ENCODE data around the gene GRIN2C.
"Not testable (repeated sequence)": the region's sequence is repeated elsewhere in the genome, so short reads cannot be mapped to it uniquely, and the experiment has no call there.

GRIN2C gene

DNA sequence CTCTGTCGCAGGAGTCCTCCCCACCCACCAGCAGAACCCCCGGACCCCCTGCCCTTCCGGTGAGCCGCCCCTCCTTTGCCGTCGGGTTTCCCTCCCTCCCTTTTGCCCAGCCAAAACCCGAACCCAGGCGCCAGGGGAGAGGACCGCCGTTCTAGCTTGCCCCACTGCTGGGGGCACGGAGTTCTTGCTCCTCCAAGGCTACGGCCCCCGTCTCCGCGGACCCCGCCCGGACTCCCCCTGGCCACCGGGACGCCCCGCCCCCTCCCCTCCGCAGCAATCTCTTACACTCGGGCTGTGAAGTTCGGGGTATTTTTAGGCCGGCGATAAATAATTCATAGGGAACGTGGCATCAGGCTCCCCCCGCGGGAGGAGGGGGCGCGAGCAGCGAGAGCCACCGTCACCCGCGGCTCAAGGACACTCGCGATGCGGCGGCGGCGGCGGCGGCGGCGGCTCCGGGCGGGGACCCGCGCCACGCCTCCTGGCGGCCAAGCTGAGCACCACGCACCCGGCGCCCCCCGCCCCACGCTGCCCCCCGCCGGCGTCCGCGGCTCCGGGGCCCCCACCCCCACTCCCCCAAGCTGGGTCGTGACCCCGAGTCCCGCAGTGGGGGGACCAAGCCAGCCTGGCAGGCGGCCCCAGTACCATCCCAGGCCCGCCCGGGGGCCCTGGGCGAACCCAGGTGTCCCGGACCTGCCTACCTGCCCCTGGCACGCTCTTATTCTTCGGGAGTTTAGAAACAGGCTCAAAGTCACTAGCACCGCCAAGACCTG is at the start of gene GRIN2C:
GRIN2C (minus strand) TSS at position 427 of the 770 bp plus-strand sequence. CDS start 4,793 bp downstream, outside the sequence.
- DNase-seq (ENCODE audit: low read depth in 3 of 3, low spot score in 1 of 3): no peak

DNA sequence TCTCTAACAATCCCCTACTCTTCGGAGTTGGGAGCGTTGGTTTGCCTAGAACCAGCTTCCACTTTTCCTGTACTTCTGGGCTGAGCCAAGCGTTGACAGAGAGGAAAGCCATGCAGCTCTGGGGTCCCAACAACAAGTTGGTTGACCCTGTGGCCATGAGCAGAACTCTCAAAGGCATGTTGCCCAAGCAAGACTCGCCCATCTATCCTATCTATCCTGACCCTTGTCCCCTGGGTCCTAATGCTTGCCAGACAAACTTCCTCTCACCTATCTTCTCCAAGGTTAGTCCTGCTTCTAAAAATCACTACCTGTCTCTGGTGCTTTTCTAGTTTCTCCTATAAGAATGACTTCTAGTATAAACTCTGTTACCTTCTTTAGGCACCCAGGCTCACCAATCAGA is 49.4 kb upstream of the GRIN2C start:
- DNase-seq (ENCODE audit: low read depth in 3 of 3, low spot score in 1 of 3): not testable (repeated sequence)

DNA sequence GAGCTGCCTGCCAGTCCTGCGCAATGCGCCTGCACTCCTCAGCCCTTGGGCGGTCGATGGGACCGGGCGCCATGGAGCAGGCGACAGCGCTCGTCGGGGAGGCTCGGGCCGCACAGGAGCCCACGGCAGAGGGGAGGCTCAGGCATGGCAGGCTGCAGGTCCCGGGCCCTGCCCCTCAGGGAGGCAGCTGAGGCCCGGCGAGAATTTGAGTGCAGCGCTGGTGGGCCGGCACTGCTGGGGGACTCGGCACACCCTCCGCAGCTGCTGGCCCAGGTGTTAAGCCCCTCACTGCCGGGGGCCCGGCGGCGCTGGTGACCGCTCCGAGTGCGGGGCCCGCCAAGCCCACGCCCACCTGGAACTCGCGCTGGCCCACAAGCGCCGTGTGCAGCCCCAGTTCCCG is 47.3 kb upstream of the GRIN2C start:
- no peak for DNase-seq (ENCODE audit: low read depth in 3 of 3, low spot score in 1 of 3)

DNA sequence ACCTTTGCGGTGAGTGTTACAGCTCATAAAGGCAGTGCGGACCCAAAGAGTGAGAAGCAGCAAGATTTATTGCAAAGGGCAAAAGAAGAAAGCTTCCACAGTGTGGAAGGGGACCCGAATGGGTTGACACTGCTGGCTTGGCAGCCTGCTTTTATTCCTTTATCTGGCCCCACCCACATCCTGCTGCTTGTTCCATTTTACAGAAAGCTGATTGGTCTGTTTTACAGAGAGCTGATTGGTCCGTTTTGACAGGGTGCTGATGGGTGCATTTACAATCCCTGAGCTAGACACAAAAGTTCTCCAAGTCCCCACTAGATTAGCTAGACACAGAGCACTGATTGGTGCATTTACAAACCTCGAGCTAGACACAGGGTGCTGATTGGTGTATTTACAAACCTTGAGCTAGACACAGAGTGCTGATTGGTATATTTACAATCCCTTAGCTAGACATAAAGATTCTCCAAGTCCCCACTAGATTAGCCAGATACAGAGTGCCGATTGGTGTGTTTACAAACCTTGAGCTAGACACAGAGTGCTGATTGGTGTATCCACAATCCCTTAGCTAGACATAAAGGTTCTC is 46.6 kb upstream of the GRIN2C start:
- DNase-seq (ENCODE audit: low read depth in 3 of 3, low spot score in 1 of 3): not testable (repeated sequence)

DNA sequence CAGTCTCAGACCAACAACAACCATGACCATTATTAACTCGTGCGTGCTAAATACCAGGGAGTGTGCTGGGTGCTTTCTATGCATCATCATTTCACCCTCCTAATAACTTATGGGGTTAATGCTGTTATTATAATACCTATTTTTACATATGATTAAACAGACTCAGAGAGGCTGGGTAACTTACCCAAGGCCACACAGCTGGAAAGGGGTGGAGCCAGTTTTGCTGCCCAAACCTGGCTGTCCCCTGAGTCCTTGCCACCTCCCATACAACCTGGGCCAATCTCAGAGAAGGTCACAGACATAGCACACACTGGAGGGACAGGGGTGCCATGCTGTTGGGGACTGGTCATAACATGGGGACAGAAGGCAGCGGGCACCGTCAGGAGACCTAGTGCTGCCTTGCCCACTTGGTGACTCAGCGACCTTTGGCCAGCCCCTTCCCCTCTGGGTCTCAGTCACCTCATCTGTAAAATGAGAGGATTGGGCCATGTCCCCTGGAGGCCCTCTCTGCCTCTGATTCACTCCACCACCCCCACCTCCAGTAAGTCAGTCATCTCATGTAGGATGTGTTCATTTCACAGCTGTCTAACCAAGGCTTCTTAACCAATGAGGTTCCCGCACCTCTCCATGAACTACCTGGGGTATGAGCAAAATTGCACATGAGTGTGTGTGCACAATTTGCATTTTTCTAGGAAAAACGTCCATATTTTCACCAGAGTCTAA is 45.2 kb upstream of the GRIN2C start:
- DNase-seq (ENCODE audit: low read depth in 3 of 3, low spot score in 1 of 3): no peak

DNA sequence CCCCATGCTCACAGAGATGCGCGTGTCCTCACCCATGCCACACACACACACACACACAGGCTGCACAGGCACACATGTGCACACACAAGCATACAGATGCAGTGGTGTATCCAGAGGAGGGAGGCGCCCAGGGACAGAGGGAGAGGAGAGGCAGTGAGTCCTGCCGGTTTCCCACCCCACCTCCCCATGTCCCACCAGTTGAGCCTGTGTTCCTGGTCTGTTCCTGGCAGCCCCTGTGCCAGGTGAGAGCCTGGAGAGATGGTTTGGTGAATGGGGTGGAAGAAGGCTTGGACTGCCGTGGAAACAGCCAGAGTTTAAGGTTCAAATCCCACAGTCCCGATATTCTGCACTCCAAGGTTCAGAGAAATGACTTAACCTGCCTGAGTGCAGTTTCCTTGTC is 44.0 kb upstream of the GRIN2C start:
- DNase-seq (ENCODE audit: low read depth in 3 of 3, low spot score in 1 of 3): no peak

DNA sequence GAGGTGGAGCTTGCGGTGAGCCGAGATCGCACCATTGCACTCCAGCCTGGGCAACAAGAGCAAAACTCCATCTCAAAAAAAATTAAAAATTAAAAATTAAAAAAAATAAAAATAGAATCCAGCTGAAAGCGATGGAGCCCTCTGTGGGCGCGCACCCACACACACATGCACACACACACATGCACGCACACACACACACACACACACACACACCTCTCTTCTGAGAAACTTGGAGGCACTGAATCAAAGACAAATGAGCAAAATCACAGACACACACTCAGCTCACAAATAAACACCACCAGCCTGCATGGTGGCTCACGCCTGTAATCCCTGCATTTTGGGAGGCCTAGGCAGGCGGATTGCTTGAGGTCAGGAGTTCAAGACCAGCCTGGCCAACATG is 43.3 kb upstream of the GRIN2C start:
- DNase-seq (ENCODE audit: low read depth in 3 of 3, low spot score in 1 of 3): no peak

DNA sequence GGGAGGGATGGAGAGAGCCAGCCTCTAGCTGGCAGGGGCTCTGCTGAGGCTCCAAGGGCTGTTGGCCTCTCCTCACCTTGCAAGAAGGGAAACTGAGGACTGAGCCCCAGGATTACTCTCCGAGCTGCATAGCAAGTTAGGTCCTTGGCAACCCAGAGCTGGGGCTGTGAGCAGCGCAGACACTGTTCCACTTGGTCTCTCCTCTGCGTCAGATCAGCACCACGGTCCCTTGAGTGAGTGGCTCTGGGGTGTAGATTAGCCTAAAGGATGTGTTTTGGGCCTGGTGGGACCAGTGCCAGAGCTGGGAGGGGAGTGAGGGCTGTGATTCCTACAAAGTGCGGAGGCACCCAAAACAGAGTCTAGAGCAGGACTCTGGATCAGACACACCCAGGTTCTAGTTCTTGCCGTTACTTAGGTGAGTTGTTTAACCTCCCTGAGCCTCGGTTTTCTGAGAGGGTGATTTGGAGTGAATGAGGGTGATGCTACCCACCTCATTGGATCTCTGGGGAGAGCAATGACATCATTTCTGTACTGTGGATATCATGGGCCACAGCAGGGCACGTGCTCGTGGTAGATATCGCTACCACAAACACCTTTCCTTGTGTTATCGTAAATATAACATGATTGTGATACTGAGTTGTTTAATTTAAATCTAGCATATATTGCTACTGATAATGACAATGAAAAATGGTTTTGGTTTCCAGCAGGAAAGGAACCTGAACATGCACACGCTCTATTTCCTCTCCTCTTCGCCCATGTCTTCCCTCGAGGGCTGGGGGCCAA is 41.9 kb upstream of the GRIN2C start:
- no peak for DNase-seq (ENCODE audit: low read depth in 3 of 3, low spot score in 1 of 3)

DNA sequence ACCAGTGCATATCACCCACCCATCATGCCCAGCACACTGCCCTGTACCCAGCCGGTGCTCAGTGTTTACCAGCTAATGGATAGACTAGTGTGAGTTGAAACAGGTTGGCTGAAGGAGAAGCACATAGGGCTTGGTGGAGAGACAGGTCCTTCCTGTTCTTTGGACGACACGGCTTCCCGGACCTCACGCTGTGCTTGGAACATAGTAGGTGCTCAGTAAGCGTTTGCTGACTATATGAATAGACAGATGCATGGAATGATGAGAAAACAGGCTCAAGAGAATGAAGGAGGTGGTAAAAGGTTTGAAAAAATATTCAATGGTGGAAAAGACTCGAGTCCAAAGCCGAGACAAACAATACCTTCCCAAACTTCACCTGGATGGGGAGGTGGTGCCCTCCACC is 40.5 kb upstream of the GRIN2C start:
- no peak for DNase-seq (ENCODE audit: low read depth in 3 of 3, low spot score in 1 of 3)

DNA sequence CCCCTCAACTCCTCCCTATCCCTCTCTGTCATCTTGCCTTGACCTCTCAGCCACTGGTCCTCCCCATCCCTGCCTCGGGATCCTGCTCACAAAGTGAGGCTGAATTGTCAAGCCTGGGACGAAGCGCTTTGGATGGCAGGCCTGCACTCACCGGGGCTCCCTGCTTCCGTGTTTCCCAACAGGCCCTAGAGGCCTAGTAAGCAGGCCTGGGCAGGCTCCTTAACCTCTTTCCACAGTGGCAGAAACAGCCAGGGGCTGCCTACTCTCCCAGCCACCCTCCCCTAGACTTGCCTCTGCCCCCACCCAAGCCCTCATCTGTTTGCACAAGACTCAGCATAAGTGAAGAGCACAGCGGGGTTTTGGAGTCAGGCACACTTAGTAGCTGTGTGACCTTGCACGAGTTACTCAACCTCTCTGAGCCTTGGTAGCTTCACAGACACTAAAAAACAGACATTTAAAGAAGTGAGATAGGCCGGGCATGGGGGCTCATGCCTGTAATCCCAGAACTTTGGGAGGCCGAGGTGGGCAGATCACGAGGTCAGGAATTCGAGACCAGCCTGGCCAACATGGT is 38.8 kb upstream of the GRIN2C start:
- DNase-seq (ENCODE audit: low read depth in 3 of 3, low spot score in 1 of 3): no peak

DNA sequence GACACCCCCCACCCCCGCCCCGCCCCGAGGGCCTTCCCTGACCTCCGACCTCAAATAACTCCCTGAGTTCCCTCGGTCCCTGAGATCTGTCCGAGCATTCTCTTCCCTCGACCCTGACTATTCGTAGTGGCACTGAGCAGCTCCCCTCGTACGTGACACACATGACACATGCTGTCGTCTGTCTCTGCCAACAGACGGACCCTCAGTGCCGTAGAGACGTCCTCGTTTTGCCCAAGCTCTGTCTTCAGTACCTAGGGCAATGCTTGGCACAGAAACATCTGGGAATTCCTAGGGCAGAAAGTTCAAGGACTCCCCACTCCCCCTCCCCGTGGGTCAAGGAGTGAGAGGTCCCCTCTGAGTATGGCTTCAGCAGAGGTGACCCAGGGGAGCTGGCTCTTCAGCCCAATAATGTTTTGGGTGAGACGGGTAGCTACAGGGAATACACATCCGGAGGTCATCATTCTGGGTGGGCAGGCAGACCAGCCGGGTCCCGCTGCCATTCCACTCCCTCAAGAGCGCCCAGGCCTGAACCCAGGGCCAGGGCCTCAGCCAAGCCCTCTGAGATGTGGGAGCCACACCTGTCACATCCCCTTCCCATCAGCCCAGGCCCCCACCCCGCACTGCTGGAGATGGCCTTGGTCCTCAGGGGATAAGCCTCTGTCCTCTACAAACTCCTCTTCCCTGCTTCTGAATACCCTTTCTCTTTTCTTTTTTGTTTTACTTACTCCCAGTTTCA is 34.4 kb upstream of the GRIN2C start:
- DNase-seq (ENCODE audit: low read depth in 3 of 3, low spot score in 1 of 3): no peak

DNA sequence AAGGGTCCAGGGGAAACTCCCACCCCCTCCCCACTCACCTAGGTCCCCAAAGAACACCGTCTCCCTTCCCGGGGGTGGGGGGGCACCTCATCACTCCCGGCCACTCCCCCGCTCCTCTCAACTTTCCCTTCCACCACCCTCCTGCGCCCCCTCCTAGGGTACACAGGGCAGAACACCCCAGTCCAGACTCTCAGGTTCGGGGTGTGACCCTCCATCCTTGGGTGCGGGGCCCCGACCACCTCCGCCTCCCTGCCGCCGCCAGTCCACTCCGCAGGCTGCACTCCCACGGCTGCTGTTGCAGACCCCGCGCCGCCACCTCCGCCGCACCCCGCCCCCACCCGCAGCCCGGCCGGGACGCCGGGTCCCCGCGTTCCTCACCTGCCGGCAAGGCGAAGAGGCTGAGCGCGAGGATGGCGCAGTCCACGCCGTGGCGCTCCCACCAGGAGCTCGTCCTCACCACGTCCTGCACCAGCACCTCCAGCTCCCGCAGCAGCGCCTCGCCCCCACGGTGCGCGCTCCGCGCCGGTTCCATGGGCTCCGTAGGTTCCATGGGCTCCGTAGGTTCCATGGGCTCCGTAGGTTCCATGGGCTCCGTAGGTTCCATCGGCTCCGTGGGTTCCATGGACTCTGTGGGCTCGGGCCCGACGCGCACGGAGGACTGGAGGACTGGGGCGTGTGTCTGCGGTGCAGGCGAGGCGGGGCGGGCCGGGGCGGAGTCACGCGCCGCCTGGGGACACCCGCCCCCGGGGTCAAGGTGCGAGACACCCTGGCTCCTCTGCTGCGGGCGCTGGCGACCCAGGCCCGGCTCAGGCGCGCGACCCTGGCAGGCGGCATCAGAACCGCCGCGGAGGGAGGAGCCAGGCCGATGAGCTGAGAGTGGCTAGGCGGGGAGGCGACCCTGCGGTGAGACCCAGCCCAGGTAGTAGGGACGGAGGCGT is 33.6 kb upstream of the GRIN2C start, which contains the start of gene FADS6:
FADS6 (minus strand) TSS at position 660 of the 938 bp plus-strand sequence; CDS start at position 622, 38 bp downstream.
- no peak for DNase-seq (ENCODE audit: low read depth in 3 of 3, low spot score in 1 of 3)

DNA sequence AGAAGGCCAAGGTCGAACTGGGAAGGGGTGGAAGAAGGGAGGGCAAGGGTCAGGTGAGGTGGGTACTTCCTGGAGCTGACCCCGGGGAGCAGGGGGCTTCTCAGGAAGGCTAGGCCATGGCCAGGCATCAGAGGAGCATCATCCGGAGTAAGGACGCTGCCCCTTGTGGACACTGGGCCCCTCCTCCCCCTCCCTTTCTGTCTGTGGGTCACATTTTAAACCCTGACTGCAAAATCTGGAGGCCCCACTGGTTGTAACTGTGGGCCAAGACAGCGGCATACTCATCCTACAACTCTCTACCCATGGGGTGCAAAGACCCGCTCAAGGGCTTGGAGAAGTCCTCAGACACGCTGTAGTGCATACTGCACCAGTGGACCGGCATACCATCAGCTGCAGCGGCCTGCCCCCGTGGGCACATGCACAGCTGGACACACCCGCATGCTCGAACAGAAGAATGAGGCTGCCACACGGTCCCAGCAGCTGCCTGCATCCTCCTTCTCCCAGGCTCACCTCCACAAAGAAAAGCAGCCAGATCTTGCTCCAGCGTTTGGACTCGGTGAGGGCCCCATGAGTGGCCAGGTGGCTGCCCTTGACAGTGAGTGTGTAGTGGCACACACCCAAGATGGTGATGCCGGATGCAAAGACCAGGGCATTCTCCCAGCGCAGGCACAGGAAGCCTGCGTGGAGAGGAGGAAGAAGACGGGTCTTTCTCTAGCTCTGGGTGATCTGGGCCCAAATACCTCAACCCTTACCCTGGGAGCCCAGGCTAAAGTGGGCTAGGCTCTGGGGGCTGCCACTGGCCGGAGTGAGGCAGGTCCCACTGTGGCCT is 32.5 kb upstream of the GRIN2C start:
- DNase-seq (ENCODE audit: low read depth in 3 of 3, low spot score in 1 of 3): no peak

DNA sequence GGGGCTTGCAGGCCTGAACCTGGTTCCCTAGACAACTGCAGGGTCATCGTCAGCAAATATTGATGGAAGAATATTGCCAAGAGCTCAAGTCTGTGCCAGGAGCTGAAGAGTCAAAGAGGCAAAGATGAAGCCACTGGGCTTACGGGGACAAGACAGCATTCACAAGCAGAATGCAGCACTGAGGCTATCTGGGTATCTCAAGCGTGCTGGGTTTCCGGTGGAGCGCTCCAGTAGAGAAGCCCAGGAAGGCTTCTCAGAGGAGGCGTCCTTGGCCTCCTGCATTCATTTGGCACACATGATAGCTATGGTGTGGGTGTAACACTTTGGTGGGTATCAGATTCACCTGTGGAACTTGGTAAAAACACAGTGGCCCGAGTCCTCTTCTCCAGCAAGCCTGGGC is 30.9 kb upstream of the GRIN2C start:
- DNase-seq (ENCODE audit: low read depth in 3 of 3, low spot score in 1 of 3): no peak

DNA sequence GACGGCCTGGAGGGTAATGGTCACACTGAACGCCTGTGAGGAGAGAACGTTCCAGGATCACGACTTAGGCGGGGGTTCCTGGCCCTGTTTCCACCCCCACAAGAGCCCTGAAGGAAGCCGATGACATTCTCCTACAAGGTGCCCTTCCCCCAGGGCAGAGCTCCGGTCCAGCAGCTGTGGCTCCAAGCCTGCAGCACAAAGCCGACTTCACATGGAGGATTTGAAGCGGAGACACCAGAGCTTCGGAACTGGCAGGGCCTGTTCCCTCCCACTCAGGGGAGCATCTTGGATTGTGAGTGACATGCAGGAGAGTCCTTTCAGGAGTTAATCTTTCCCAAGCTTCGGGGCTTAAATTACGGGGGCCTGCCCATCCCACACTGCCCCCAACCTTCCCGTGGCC is 28.8 kb upstream of the GRIN2C start:
- DNase-seq (ENCODE audit: low read depth in 3 of 3, low spot score in 1 of 3): no peak

DNA sequence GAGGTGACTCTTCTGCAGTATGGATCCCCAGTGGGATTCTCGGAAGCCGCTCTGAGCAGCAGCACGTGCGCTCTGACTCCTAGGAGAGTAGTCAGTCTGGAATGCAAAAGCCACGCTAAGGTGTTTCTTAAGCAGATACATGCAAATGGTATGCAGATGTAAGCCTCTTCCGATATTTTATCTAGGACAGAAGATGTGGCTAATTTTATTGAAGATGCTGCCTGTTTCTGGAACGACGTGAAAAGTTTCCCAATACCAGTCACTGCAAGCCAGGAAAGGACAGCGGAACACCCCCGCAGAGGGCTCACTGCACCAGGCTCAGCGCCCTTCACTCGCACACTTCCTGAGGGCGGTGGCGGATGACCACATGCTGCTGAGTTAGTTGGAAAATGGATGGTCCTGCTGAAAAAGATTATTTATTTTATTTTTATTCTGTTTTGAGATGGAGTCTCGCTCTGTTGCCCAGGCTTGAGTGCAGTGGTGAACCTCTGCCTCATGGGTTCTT is 23.6 kb upstream of the GRIN2C start:
- DNase-seq (ENCODE audit: low read depth in 3 of 3, low spot score in 1 of 3): no peak

DNA sequence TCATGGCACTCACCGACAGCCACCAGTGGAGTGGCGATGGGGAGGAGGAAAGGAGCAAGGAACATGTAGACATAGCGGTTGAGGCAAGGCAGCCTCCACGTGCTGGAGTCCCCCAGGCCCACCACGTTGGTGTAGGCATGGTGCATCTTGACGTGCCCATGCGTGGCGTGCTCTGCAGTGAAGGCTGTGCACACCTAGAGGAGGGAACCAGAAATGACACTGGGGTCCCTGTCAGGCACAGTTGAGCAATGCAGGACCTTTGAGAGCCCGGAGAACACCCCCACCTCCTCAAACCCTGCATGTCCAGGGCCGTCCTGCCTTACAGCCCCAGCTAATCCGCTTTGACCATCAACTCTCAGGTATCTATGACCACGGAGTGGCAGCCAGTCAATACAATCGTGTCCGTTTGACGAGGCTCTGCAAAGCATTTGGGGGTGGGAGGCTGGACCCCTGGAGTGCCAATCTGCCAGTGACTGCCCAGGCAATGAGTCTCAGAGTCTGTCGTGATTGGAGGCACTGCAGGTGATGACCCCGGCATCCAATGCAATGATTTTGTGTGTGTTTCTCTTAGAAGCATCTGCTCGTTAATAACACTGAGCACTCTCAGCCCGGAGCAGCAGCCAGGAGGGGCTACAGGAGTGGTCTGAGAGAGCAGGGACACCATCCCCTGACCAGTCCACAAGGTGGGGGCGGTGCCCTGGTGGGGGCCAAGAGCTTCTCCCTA is 23.0 kb upstream of the GRIN2C start:
- no peak for DNase-seq (ENCODE audit: low read depth in 3 of 3, low spot score in 1 of 3)

DNA sequence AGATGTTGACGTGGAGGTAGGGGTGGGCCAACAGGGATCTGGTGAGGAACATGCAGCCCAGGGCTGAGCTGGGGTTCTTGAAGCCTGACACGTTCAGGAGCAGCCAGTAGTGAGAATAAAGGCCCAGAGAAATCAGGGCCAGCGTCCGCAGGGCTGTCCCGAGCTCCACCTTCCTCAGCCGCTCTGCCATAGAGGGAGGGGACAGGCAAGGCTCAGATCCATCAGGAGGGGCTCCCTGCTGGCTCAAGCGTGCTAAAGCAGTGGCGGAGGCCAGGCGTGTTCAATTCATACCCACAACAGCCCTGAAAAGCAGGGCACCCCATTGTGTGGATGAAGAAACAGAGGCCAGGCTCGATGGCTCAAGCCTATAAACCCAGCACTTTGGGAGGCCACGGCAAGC is 21.4 kb upstream of the GRIN2C start:
- no peak for DNase-seq (ENCODE audit: low read depth in 3 of 3, low spot score in 1 of 3)
